K562 (cell line): ENCODE data around the gene MYG1. TPM values are rescaled to one million over a fixed set of nuclear protein-coding genes. Genes with fewer than 3 reads are reported as not detected.
A peak's percentile ranks its signal among the peaks of the same experiment; 100 is the strongest.

Experiments
- ARID1B ChIP-seq: fragments of 450-650 bp; IDR thresholded peaks from 2 replicates; pipeline ENCODE4 v1.6.1; 2016; ENCODE audit warnings: antibody characterized with exemption, mild to moderate bottlenecking, inconsistent platforms
- ARID3B ChIP-seq: fragments of 250-450 bp; sonication (Bioruptor Pico); IDR thresholded peaks from 2 replicates; pipeline ENCODE4 v1.4.0; 2020; ENCODE audit warnings: borderline replicate concordance
- CBFA2T3 ChIP-seq: fragments of 450-650 bp; IDR thresholded peaks from 2 replicates; pipeline ENCODE4 v1.6.1; 2017
- CHCHD3 ChIP-seq: fragments of 250-450 bp; sonication (Bioruptor Pico); IDR thresholded peaks from 2 replicates; pipeline ENCODE4 v2.1.2; 2022; ENCODE audit warnings: mild to moderate bottlenecking
- CREM ChIP-seq: IDR thresholded peaks from 2 replicates; pipeline ENCODE4 v1.6.1; 2014; ENCODE audit warnings: antibody characterized with exemption, low read depth
- FOXK1 ChIP-seq: sonication (generic); formaldehyde crosslinking; IDR thresholded peaks from 2 replicates; pipeline ENCODE4 v1.8.0; 2022; ENCODE audit warnings: missing genetic modification reagents, mild to moderate bottlenecking, borderline replicate concordance
- FOXM1 ChIP-seq, 2 experiments: fragments of 450-650 bp in 1 of 2; sonication (generic) in 1 of 2; formaldehyde crosslinking in 1 of 2; IDR thresholded peaks; 2 replicates each; pipeline versions ENCODE4 v1.6.1 to v1.9.0; 2017 to 2022; ENCODE audit warnings: low read depth in 2 of 2, mild to moderate bottlenecking in 2 of 2, missing genetic modification reagents in 1 of 2, moderate library complexity in 1 of 2
- HIVEP1 ChIP-seq: fragments of 250-450 bp; sonication (Bioruptor Pico); IDR thresholded peaks from 2 replicates; pipeline ENCODE4 v1.4.0; 2020; ENCODE audit warnings: mild to moderate bottlenecking
- HNRNPK ChIP-seq: fragments of 200-400 bp; formaldehyde crosslinking; IDR thresholded peaks from one replicate; pipeline ENCODE4 v1.6.1; 2018; ENCODE audit warnings: mild to moderate bottlenecking, low read depth, low read length; ENCODE audit not compliant: poor library complexity, severe bottlenecking
- KDM4B ChIP-seq, 2 experiments: fragments of 450-650 bp in 1 of 2; sonication (generic) in 1 of 2; IDR thresholded peaks; 2 replicates each; pipeline ENCODE4 v1.6.1; 2016 to 2017; ENCODE audit warnings: borderline replicate concordance in 2 of 2, antibody characterized with exemption in 1 of 2, low read depth in 1 of 2, mild to moderate bottlenecking in 1 of 2
- MLX ChIP-seq, 2 experiments: fragments of 450-650 bp in 1 of 2; sonication (generic) in 1 of 2; formaldehyde crosslinking; conservative IDR thresholded peaks; 2 replicates each; pipeline versions ENCODE4 v1.4.0 to v1.8.1; 2020 to 2022; ENCODE audit warnings: mild to moderate bottlenecking in 1 of 2, missing genetic modification reagents in 1 of 2
- MYNN ChIP-seq, 2 experiments: sonication (generic); formaldehyde crosslinking in 1 of 2; IDR thresholded peaks; 2 replicates each; pipeline versions ENCODE4 v1.5.0 to v1.6.1; 2016 to 2020; ENCODE audit warnings: antibody characterized with exemption in 1 of 2, missing genetic modification reagents in 1 of 2
- NCOA2 ChIP-seq, 2 experiments: fragments of 450-650 bp; IDR thresholded peaks; 2 replicates each; pipeline ENCODE4 v1.6.1; 2018; ENCODE audit warnings: mild to moderate bottlenecking in 2 of 2, moderate library complexity in 1 of 2; ENCODE audit not compliant: partially characterized antibody in 2 of 2
- PTTG1 ChIP-seq: fragments of 450-650 bp; IDR thresholded peaks from 2 replicates; pipeline ENCODE4 v1.6.1; 2016; ENCODE audit warnings: low read depth, mild to moderate bottlenecking, missing genetic modification characterization, missing compliant biosample characterization
- RBM17 ChIP-seq: fragments of 200-400 bp; formaldehyde crosslinking; IDR thresholded peaks from 2 replicates; pipeline ENCODE4 v1.6.1; 2017; ENCODE audit warnings: low read depth, mild to moderate bottlenecking, low read length, borderline replicate concordance
- SNIP1 ChIP-seq: fragments of 450-650 bp; IDR thresholded peaks from 2 replicates; pipeline ENCODE4 v1.7.1; 2017; ENCODE audit warnings: low read depth, mild to moderate bottlenecking
- TAL1 ChIP-seq: fragments of 450-650 bp; IDR thresholded peaks from 2 replicates; pipeline ENCODE4 v1.6.1; 2016; ENCODE audit warnings: mild to moderate bottlenecking
- THAP7 ChIP-seq: fragments of 250-450 bp; sonication (Bioruptor Pico); IDR thresholded peaks from 2 replicates; pipeline ENCODE4 v1.5.0; 2021
- USF1 ChIP-seq: sonication (generic); formaldehyde crosslinking; IDR thresholded peaks from 2 replicates; pipeline ENCODE4 v1.9.0; 2022; ENCODE audit warnings: mild to moderate bottlenecking, missing genetic modification reagents
- ZC3H4 ChIP-seq: sonication (generic); formaldehyde crosslinking; IDR thresholded peaks from 2 replicates; pipeline ENCODE4 v1.9.0; 2021; ENCODE audit warnings: missing genetic modification reagents, borderline replicate concordance
- ZC3H8 ChIP-seq: fragments of 450-650 bp; IDR thresholded peaks from 2 replicates; pipeline ENCODE4 v1.6.1; 2017
- polyA plus RNA-seq, 8 experiments: library from polyadenylated mRNA; depleted of rRNA in 4 of 8; stranded (reverse) in 5 of 8; unstranded in 3 of 8; fragments of >200 nt; fragmentation: Nextera tagmentation in 2 of 8; fragmentation: Illumina TruSeq in 1 of 8; extraction: Ambion mirVana in 2 of 8; extraction: Trizol in 1 of 8; gene quantifications; 2 replicates each; pipeline versions ENCODE4 v1.2.1 to v1.2.3, GENCODE V29; 2011 to 2014; ENCODE audit warnings: inconsistent platforms in 1 of 8, missing spikeins in 1 of 8
- total RNA-seq, 7 experiments: library from RNA; depleted of rRNA in 6 of 7; stranded (reverse); fragments of >200 nt in 6 of 7; fragmentation: Illumina TruSeq in 2 of 7; extraction: Trizol in 2 of 7; gene quantifications; 2 replicates each; pipeline versions ENCODE4 v1.2.1 to v1.2.3, GENCODE V29; 2011 to 2021; ENCODE audit warnings: low replicate concordance in 1 of 7

Gene MYG1
- total and polyA plus RNA-seq, 9 of the 15 experiments (the other 6 are each of a cell fraction or from before 2014, with no cell fraction given): 0.45 to 5.6 (median 2.1) TPM

GRCh38 chr12:53352331-53353256 is 53.1 kb downstream of the MYG1 start (continued):
- no peak for TF ChIP-seq SNIP1
- no peak for TF ChIP-seq CBFA2T3
- TF ChIP-seq FOXM1 (IDR thresholded peaks at IDR 0.05; ENCODE audit: low read depth): no peak
- no peak for TF ChIP-seq FOXM1 (CRISPR knock-in tag; IDR thresholded peaks at IDR 0.05; ENCODE audit: low read depth)
- no peak for TF ChIP-seq HNRNPK
- no peak for TF ChIP-seq KDM4B (IDR thresholded peaks at IDR 0.05; ENCODE audit: borderline replicate concordance in 2 of 2, low read depth in 1 of 2)
- TF ChIP-seq TAL1: no peak
- TF ChIP-seq THAP7 (CRISPR knock-in tag): no peak
- TF ChIP-seq ARID3B (CRISPR knock-in tag): no peak
- TF ChIP-seq PTTG1 (tag): no peak
- no peak for TF ChIP-seq USF1 (CRISPR knock-in tag)
- TF ChIP-seq FOXK1 (CRISPR knock-in tag): 0 out of 2 replicates have a peak, but pooled peaks have one; percentile 82
- no peak for TF ChIP-seq MLX (CRISPR knock-in tag; conservative IDR thresholded peaks at IDR 0.05)
- no peak for TF ChIP-seq NCOA2 (IDR thresholded peaks at IDR 0.05; ENCODE audit: partially characterized antibody in 2 of 2)
- no peak for TF ChIP-seq ARID1B
- no peak for TF ChIP-seq RBM17
- no peak for TF ChIP-seq ZC3H8
- TF ChIP-seq MYNN (IDR thresholded peaks at IDR 0.05): no peak
- TF ChIP-seq MYNN (CRISPR knock-in tag; IDR thresholded peaks at IDR 0.05): no peak
- 0 out of 2 replicates have a peak, but pooled peaks have one; percentile 12 for TF ChIP-seq CREM
- no peak for TF ChIP-seq CHCHD3 (CRISPR knock-in tag)
- no peak for TF ChIP-seq HIVEP1
- no peak for TF ChIP-seq ZC3H4 (CRISPR knock-in tag)
